HepG2 (cell line): ENCODE results near the gene ATP5MC2. TPM values are rescaled to one million over a fixed set of nuclear protein-coding genes. Genes with fewer than 3 reads are reported as not detected.

Source experiments
- ARNTL ChIP-seq: sonication (generic); formaldehyde crosslinking; IDR thresholded peaks from 2 replicates; pipeline ENCODE4 v1.4.0; 2020; ENCODE audit warnings: mild to moderate bottlenecking, missing genetic modification reagents
- ESRRA ChIP-seq: sonication (generic); formaldehyde crosslinking; IDR thresholded peaks from 2 replicates; pipeline ENCODE4 v1.5.1; 2020; ENCODE audit warnings: mild to moderate bottlenecking, low read depth, missing genetic modification reagents
- FLYWCH1 ChIP-seq: sonication (generic); formaldehyde crosslinking; IDR thresholded peaks from 2 replicates; pipeline ENCODE4 v1.8.1; 2023; ENCODE audit warnings: mild to moderate bottlenecking, missing genetic modification reagents
- FOXC1 ChIP-seq: sonication (generic); formaldehyde crosslinking; IDR thresholded peaks from 2 replicates; pipeline ENCODE4 v1.8.0; 2022; ENCODE audit warnings: mild to moderate bottlenecking, missing genetic modification reagents, borderline replicate concordance
- FOXK2 ChIP-seq: fragments of 450-650 bp; IDR thresholded peaks from 2 replicates; pipeline ENCODE4 v1.6.1; 2016
- HNRNPH1 ChIP-seq: fragments of 200-400 bp; formaldehyde crosslinking; optimal IDR thresholded peaks from 2 replicates; pipeline ENCODE3; 2017; ENCODE audit warnings: mild to moderate bottlenecking, low read depth, low read length
- NFE2 ChIP-seq: sonication (generic); formaldehyde crosslinking; IDR thresholded peaks from 2 replicates; pipeline ENCODE4 v1.4.0; 2020; ENCODE audit warnings: missing genetic modification reagents
- PITX1 ChIP-seq: sonication (generic); formaldehyde crosslinking; IDR thresholded peaks from 2 replicates; pipeline ENCODE4 v1.5.1; 2020; ENCODE audit warnings: mild to moderate bottlenecking, missing genetic modification reagents
- SNRNP70 ChIP-seq: fragments of 200-400 bp; formaldehyde crosslinking; IDR thresholded peaks from 2 replicates; pipeline ENCODE4 v1.6.1; 2017; ENCODE audit warnings: mild to moderate bottlenecking, low read depth, low read length, moderate library complexity
- TCF7L2 ChIP-seq: IDR thresholded peaks from 2 replicates; pipeline ENCODE4 v1.6.1; 2011; ENCODE audit warnings: mild to moderate bottlenecking, low read depth, low read length, moderate library complexity
- ZNF160 ChIP-seq: sonication (generic); formaldehyde crosslinking; IDR thresholded peaks from 2 replicates; pipeline ENCODE4 v1.8.0; 2022; ENCODE audit warnings: mild to moderate bottlenecking, inconsistent platforms, missing genetic modification reagents
- ZNF510 ChIP-seq: sonication (generic); formaldehyde crosslinking; IDR thresholded peaks from 2 replicates; pipeline ENCODE4 v1.4.0; 2020; ENCODE audit warnings: low read depth, mild to moderate bottlenecking, missing genetic modification reagents
- ZNF574 ChIP-seq: sonication (generic); formaldehyde crosslinking; IDR thresholded peaks from 2 replicates; pipeline ENCODE4 v1.4.0; 2020; ENCODE audit warnings: missing genetic modification reagents
- ZNF768 ChIP-seq: sonication (generic); formaldehyde crosslinking; IDR thresholded peaks from 2 replicates; pipeline ENCODE4 v1.4.0; 2020; ENCODE audit warnings: missing genetic modification reagents
- ZNF790 ChIP-seq: sonication (generic); formaldehyde crosslinking; IDR thresholded peaks from 2 replicates; pipeline ENCODE4 v1.8.0; 2022; ENCODE audit warnings: missing genetic modification reagents, mild to moderate bottlenecking, borderline replicate concordance
- polyA plus RNA-seq, 8 experiments: library from polyadenylated mRNA; depleted of rRNA in 3 of 8; stranded (reverse) in 7 of 8; unstranded in 1 of 8; fragments of >200 nt; fragmentation: Illumina TruSeq in 4 of 8; extraction: Trizol in 4 of 8; gene quantifications; 2 replicates each; pipeline versions ENCODE4 v1.2.1 to v1.2.3, GENCODE V29; 2011 to 2016; ENCODE audit warnings: low read depth in 4 of 8, missing spikeins in 1 of 8, mixed read lengths in 1 of 8; ENCODE audit not compliant: insufficient read depth in 1 of 8
- total RNA-seq, 5 experiments: library from RNA; depleted of rRNA; stranded (reverse); fragments of >200 nt; fragmentation: Illumina TruSeq; extraction: Trizol; gene quantifications; 2 replicates each; pipeline ENCODE4 v1.2.3, GENCODE V29; 2016; ENCODE audit warnings: low read depth in 1 of 5
- TF ChIP-seq, protein P1 (sequence below): sonication (generic); formaldehyde crosslinking; IDR thresholded peaks from 2 replicates; pipeline ENCODE4 v1.4.0; 2020; ENCODE audit warnings: missing genetic modification reagents
- TF ChIP-seq, protein P2 (sequence below): IDR thresholded peaks from 2 replicates; pipeline ENCODE4 v1.6.1; 2016; ENCODE audit warnings: low read depth, borderline replicate concordance

Gene ATP5MC2
- total and polyA plus RNA-seq, 2 of the 13 experiments (the other 11 are each of a cell fraction or from before 2014, with no cell fraction given) = 230 to 257 TPM

DNA sequence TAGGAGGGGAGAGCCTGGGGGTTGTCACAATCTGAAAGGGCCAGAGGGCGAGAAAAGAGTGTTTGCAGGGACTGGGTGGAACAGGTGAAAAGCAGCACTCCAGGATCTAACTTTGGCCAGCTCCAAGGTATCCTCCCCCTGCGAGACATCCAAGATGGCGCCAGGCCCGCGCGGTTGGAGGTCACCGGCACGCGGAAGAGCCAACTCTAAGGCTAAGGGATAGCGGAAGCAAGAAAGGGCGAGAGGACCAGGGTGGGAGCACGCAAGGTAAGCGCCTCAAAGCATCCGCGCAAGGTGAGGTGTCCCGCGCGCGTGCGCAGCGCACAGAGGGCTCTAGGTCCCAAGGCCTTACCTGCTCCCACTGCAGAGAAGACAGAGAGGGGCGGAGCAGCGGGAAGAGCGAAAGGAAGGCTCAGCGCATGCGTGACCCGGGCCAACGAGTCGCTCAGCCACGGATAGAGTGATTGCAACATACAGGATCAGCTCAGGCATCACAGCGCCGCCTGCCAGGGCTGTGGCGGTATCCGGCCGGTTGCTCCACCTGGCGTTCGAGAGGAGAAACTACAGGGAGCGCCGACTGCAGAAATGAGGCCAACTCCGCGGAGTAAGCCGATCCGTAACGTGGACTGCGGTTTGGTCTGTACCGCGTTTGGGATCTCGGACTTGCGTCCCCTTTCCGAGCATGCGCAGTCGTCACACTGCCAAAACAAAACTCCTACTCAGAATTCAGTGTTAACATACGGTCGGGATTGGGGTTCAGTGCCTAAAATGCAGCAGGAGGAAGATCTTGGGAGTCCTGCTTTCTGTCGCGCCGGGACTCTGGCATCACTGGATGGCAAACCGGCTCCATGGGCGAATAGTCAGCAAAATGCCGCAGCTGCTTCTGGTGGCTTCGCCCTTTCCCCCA, at the start of gene ATP5MC2 (continued):
- TF ChIP-seq, protein P1, sequence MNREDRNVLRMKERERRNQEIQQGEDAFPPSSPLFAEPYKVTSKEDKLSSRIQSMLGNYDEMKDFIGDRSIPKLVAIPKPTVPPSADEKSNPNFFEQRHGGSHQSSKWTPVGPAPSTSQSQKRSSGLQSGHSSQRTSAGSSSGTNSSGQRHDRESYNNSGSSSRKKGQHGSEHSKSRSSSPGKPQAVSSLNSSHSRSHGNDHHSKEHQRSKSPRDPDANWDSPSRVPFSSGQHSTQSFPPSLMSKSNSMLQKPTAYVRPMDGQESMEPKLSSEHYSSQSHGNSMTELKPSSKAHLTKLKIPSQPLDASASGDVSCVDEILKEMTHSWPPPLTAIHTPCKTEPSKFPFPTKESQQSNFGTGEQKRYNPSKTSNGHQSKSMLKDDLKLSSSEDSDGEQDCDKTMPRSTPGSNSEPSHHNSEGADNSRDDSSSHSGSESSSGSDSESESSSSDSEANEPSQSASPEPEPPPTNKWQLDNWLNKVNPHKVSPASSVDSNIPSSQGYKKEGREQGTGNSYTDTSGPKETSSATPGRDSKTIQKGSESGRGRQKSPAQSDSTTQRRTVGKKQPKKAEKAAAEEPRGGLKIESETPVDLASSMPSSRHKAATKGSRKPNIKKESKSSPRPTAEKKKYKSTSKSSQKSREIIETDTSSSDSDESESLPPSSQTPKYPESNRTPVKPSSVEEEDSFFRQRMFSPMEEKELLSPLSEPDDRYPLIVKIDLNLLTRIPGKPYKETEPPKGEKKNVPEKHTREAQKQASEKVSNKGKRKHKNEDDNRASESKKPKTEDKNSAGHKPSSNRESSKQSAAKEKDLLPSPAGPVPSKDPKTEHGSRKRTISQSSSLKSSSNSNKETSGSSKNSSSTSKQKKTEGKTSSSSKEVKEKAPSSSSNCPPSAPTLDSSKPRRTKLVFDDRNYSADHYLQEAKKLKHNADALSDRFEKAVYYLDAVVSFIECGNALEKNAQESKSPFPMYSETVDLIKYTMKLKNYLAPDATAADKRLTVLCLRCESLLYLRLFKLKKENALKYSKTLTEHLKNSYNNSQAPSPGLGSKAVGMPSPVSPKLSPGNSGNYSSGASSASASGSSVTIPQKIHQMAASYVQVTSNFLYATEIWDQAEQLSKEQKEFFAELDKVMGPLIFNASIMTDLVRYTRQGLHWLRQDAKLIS (CRISPR knock-in tag) = peak; percentile 41; the same call in 1 of the 2 replicates
- TF ChIP-seq FOXC1 (CRISPR knock-in tag) (peak; percentile 56; the same call in 1 of the 2 replicates), ZNF574 (CRISPR knock-in tag) (peak; percentile 100), TCF7L2 (no peak), PITX1 (CRISPR knock-in tag) (peak; percentile 93), ARNTL (CRISPR knock-in tag) (peak; percentile 63; the same call in 1 of the 2 replicates), ESRRA (CRISPR knock-in tag) (peak; percentile 79; the same call in 1 of the 2 replicates), ZNF768 (peak; percentile 80; the same call in 1 of the 2 replicates), ZNF160 (peak; percentile 83; the same call in 1 of the 2 replicates), FOXK2 (no peak), HNRNPH1 (peak; percentile 39), ZNF510 (CRISPR knock-in tag) (peak; percentile 87; the same call in 1 of the 2 replicates), FLYWCH1 (CRISPR knock-in tag) (peak; percentile 97; the same call in 1 of the 2 replicates), NFE2 (CRISPR knock-in tag) (no peak), ZNF790 (CRISPR knock-in tag) (no peak), SNRNP70 (no peak)
- TF ChIP-seq, protein P2, sequence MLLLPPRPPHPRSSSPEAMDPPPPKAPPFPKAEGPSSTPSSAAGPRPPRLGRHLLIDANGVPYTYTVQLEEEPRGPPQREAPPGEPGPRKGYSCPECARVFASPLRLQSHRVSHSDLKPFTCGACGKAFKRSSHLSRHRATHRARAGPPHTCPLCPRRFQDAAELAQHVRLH (CRISPR knock-in tag) = peak; percentile 98
